LoVo (cell line): ENCODE results near the gene CRLF1.

Experiments
- DNase-seq: peaks from one replicate; pipeline ENCODE4 v3.0.0-alpha.2; 2016; ENCODE audit warnings: low spot score

Gene CRLF1

DNA sequence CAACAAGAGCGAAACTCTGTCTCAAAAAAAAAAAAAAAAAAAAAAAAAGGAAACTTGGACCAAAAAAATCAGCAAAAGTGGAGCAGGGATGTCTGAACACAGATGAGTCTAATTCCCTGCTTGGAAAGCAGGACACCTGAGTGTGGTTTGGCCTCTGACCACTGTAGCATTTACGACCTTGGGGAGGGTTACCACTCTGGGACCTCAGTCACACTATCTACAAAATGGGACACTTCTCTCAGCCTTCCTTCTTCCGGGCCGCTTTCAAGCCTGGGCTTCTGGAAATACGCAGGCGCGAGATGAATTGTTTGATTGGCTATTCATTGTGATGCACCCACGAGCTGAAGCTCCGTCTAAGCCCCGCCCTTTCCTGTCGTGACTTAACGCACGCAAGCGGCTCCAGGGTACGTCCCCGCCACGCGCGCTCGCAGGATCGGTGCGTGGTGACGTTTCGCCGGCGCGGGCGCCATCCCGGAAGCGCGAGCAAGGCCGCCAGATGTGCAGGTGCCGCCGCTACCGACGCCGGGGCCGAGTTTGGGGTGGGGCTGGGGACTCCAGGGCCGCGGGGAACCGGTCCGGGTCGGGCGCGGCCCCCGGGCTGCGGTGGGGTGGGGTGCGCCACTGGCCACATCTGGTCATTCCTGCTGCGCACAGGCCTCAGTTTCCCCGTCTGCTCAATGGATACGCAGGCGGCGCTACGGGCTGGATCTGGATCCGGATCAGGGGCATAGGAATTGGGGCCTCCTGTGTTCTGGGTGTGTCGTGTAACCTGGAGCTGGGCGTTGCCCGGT is 49.0 kb downstream of the CRLF1 start, which contains the start of gene KXD1:
KXD1 (plus strand) TSS at position 460 of the 791 bp plus-strand sequence. CDS start 4,187 bp downstream, outside the sequence.
- peak; percentile 99 for DNase-seq

DNA sequence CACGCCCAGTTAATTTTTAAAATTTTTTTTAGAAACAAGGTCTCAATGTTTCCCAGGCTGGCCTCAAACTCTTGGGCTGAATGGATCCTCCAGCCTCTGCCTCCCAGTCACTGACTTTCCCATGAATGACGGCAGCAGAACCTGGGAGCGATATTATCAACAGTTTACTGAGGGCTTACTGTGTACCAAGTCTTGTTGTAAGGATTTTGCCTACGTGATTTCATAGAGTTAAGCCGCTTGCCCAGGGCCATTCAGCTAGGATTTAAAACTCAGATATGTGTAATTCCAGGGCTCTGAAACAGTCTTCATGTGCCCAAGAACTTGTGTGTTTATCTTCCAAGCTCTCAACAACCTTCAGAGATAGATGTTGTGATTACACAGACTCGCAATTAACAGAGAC is 55.0 kb downstream of the CRLF1 start:
- DNase-seq: no peak

DNA sequence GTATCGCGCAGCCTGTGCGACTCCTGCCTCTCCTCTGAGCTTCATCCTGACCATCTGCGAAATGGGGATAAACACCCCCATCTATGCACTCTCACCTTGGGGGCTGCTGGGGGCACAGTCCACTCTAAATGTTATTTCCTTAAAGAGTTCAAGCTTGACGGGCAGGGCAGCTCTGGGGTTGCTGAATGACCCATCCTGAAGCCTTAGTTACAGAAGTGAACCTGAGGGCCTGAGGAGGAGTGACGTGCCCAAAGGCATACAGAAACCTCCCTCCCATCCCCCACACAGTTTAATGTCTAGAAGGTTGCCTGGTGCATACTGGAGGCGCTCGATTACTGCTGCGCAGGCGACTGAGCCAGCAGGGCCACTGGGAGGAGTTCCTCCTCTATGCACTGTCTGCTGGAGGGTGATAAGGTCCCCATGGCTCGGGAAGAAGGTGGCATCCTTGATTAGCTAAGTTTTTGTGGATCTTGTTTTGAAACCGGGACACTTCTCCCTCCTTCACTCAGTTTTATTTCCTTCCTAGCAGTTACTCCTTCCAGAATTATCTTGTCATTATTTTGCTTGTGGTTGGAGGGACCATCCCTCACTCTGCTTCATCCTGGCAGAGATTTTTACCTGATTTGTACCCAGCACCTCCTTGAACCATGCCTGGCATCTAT is 62.7 kb downstream of the CRLF1 start:
- DNase-seq: peak; percentile 66
